Measurements from ENCODE around the gene IL17C.
"Not testable (repeated sequence)": the region's sequence is repeated elsewhere in the genome, so short reads cannot be mapped to it uniquely, and the experiment has no call there.

IL17C gene

GRCh38 chr16:88601313-88602036 is 36.9 kb upstream of the IL17C start:
- TF ChIP-seq GATA1 (IDR thresholded peaks at IDR 0.05; ENCODE audit: low read depth, low read length) (no peak), POLR2A (IDR thresholded peaks at IDR 0.05; ENCODE audit: low read length) (no peak)
- DNase-seq: no peak

- DNase-seq: no peak
- TF ChIP-seq GATA1 (IDR thresholded peaks at IDR 0.05; ENCODE audit: low read depth, low read length): no peak
- TF ChIP-seq POLR2A (IDR thresholded peaks at IDR 0.05; ENCODE audit: low read length): no peak
These were observed 36.3 kb upstream of the IL17C start for GRCh38 chr16:88602091-88602490.

- DNase-seq: no peak
- no peak for TF ChIP-seq POLR2A (IDR thresholded peaks at IDR 0.05; ENCODE audit: low read length)
- no peak for TF ChIP-seq GATA1 (IDR thresholded peaks at IDR 0.05; ENCODE audit: low read depth, low read length)
These were observed 32.9 kb upstream of the IL17C start for GRCh38 chr16:88605186-88606147.

- DNase-seq: no peak
- TF ChIP-seq POLR2A (IDR thresholded peaks at IDR 0.05; ENCODE audit: low read length): no peak
- TF ChIP-seq GATA1 (IDR thresholded peaks at IDR 0.05; ENCODE audit: low read depth, low read length): no peak
These were observed 32.1 kb upstream of the IL17C start for GRCh38 chr16:88606148-88606757.

- TF ChIP-seq GATA1 (IDR thresholded peaks at IDR 0.05; ENCODE audit: low read depth, low read length) (no peak), POLR2A (IDR thresholded peaks at IDR 0.05; ENCODE audit: low read length) (no peak)
- no peak for DNase-seq
These were observed 30.3 kb upstream of the IL17C start for GRCh38 chr16:88608076-88608475.

DNA sequence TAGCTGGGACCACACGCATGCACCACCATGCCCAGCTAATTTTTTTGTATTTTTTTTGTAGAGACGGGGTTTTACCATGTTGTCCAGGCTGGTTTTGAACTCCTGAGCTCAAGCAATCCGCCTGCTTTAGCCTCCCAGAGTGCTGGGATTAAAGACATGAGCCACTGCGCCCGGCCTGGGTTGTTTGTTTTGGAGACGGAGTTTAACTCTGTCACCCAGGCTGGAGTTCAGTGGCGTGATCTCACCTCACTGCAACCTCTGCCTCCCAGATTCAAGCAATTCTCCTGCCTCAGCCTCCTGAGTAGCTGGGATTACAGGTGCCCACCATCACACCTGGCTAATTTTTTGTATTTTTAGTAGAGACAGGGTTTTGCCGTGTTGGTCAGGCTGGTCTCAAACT is 28.9 kb upstream of the IL17C start:
- not testable (repeated sequence) for DNase-seq

- TF ChIP-seq GATA1 (IDR thresholded peaks at IDR 0.05; ENCODE audit: low read depth, low read length) (no peak), POLR2A (IDR thresholded peaks at IDR 0.05; ENCODE audit: low read length) (no peak)
- no peak for DNase-seq
These were observed 28.3 kb upstream of the IL17C start for GRCh38 chr16:88610080-88610479.

GRCh38 chr16:88610909-88611812 is 27.2 kb upstream of the IL17C start:
- DNase-seq: no peak
- no peak for TF ChIP-seq POLR2A (IDR thresholded peaks at IDR 0.05; ENCODE audit: low read length)
- TF ChIP-seq GATA1 (IDR thresholded peaks at IDR 0.05; ENCODE audit: low read depth, low read length): no peak

- no peak for DNase-seq
- no peak for TF ChIP-seq GATA1 (IDR thresholded peaks at IDR 0.05; ENCODE audit: low read depth, low read length)
These were observed 25.1 kb upstream of the IL17C start for GRCh38 chr16:88613293-88613692.

DNA sequence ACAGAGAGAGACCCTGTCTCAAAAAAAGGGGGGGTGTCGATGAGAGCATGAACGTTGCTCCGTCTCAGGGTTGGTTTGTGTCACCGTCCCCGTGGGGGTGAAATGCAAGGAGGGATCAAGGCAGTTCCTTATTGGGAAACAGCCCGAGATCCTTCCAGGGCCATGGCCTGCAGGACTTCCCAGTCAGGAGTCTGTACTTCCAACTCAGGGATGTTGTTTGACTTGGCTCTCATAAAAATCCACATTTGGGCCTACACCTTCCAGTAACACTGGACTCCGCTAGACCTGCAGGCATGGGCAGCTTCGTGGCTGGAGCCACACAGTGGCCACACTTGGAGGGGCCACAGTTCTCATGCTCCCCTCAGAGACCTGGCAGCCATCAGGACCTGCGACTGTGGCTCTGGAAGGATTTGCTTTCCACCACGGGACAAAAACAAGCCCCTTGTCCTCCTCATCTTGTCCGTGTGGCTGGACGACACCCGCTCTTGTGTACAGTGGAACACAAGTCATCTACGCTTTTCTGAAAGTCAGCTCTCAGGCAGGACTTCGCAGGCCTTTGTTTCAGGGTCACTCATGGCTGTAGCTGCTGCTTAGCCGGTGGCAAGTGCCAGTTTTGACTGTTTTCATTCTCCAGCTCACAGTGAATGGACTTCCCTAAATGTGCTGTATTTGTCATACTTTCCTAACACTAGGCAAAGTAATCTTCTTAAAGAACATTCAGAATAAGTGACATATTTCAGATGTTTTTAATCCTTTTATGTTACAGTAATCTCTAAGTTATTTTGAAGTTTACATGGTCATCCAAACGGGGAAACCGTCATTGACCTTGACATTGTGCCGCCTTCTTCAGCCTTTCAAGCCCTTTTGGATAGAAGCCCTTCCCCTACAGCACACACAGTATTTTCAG is 24.2 kb upstream of the IL17C start:
- TF ChIP-seq POLR2A (IDR thresholded peaks at IDR 0.05; ENCODE audit: low read length): no peak
- no peak for TF ChIP-seq GATA1 (IDR thresholded peaks at IDR 0.05; ENCODE audit: low read depth, low read length)
- DNase-seq: no peak

DNA sequence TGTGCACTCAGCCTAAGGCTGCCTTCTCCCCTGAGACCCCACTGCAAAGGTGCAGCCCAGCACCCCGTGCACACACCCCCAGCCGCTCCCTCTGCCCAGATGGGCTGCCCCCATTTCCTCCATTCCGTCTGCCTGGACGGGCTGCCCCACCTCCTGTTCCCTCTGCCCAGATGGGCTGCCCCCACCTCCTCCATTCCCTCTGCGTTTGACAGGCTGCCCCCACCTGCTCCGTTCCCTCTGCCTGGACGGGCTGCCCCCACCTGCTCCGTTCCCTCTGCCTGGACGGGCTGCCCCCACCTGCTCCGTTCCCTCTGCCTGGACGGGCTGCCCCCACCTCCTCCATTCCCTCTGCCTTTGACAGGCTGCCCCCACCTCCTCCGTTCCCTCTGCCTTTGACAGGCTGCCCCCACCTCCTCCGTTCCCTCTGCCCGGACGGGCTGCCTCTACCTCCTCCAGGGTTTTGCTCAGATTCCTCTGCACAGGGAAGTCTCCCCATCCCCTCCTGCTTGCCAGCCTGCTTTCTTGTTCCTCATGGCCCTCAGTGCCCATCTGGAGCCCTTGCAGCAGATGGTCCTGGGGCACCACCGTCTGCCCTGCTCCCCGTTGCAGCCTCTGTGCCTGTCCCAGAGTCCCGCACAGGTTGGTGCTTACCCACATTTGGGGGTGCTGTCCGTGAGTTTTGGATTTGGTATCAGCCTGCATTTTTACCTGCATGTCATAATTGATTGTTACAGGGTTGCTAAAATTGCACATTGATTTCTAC is 23.4 kb upstream of the IL17C start:
- no peak for TF ChIP-seq GATA1 (IDR thresholded peaks at IDR 0.05; ENCODE audit: low read depth, low read length)
- DNase-seq: no peak

- no peak for TF ChIP-seq GATA1 (IDR thresholded peaks at IDR 0.05; ENCODE audit: low read depth, low read length)
- DNase-seq: no peak
These were observed 22.1 kb upstream of the IL17C start for GRCh38 chr16:88616320-88616719.
